SU-DHL-6 (cell line): ENCODE data around the gene PSMA5.

Source experiments
- H2AFZ ChIP-seq: fragments of 200-600 bp; sonication (generic); 2 replicates; pipeline ENCODE4 v1.6.1; 2014; ENCODE audit warnings: low read depth, mild to moderate bottlenecking, moderate library complexity, mixed read lengths, antibody characterized with exemption, low read length; ENCODE audit not compliant: severe bottlenecking
- H3F3A ChIP-seq: fragments of 200-600 bp; shearing (Covaris generic); 2 replicates; pipeline ENCODE4 v1.6.0; 2016; ENCODE audit warnings: antibody characterized with exemption, mild to moderate bottlenecking; ENCODE audit not compliant: insufficient read depth
- H3K27ac ChIP-seq: fragments of 200-600 bp; sonication (generic); 2 replicates; pipeline ENCODE4 v1.5.1; 2016; ENCODE audit warnings: low read depth, mild to moderate bottlenecking, low read length, moderate library complexity, mixed read lengths
- H3K27me3 ChIP-seq: fragments of 200-600 bp; sonication (generic), shearing (Covaris generic); 2 replicates; pipeline ENCODE4 v1.6.0; 2014; ENCODE audit warnings: mild to moderate bottlenecking, low read length
- H3K36me3 ChIP-seq: fragments of 200-600 bp; sonication (generic); 2 replicates; pipeline ENCODE4 v1.6.1; 2014; ENCODE audit warnings: mild to moderate bottlenecking, low read length, mixed read lengths
- H3K4me2 ChIP-seq: fragments of 300-600, 200-600 bp; shearing (Covaris generic), sonication (generic); 2 replicates; pipeline ENCODE4 v1.6.0; 2014; ENCODE audit warnings: low read length, low read depth, mild to moderate bottlenecking; ENCODE audit not compliant: poor library complexity, severe bottlenecking
- H3K4me3 ChIP-seq: fragments of 200-600 bp; sonication (generic); 2 replicates; pipeline ENCODE4 v1.5.1; 2014; ENCODE audit warnings: antibody characterized with exemption, low read length, mild to moderate bottlenecking, mixed read lengths; ENCODE audit not compliant: insufficient read depth, poor library complexity, severe bottlenecking
- H3K79me2 ChIP-seq: fragments of 200-600 bp; sonication (generic); 2 replicates; pipeline ENCODE4 v1.6.1; 2014; ENCODE audit warnings: mild to moderate bottlenecking, low read length, moderate library complexity; ENCODE audit not compliant: insufficient read depth
- H3K9ac ChIP-seq: fragments of 200-600 bp; sonication (generic); 2 replicates; pipeline ENCODE4 v1.7.0; 2014; ENCODE audit warnings: mild to moderate bottlenecking, low read length
- H3K9me2 ChIP-seq: fragments of 200-600 bp; sonication (generic); replicated peaks from 2 replicates; pipeline ENCODE4 v1.6.1; 2014; ENCODE audit warnings: low read length; ENCODE audit not compliant: insufficient read depth
- H3K9me3 ChIP-seq: fragments of 200-600 bp; sonication (generic); 2 replicates; pipeline ENCODE4 v1.6.1; 2014; ENCODE audit warnings: low read length, mixed read lengths; ENCODE audit not compliant: insufficient read depth
- H4K20me1 ChIP-seq: fragments of 200-600 bp; sonication (generic); 2 replicates; pipeline ENCODE4 v1.6.1; 2014; ENCODE audit warnings: low read depth, mild to moderate bottlenecking, antibody characterized with exemption, low read length, moderate library complexity, mixed read lengths
- CTCF ChIP-seq: fragments of 200-600 bp; sonication (generic); IDR thresholded peaks from one replicate; pipeline ENCODE4 v1.5.1; 2017; ENCODE audit warnings: antibody characterized with exemption, mild to moderate bottlenecking, low read length, moderate library complexity; ENCODE audit not compliant: insufficient read depth, poor library complexity, severe bottlenecking
- EZH2phosphoT487 ChIP-seq: fragments of 200-600 bp; sonication (generic), shearing (Covaris generic); conservative IDR thresholded peaks from 2 replicates; pipeline ENCODE4 v1.6.1; 2018; ENCODE audit warnings: mild to moderate bottlenecking, antibody characterized with exemption, low read length, moderate library complexity, mixed read lengths

Gene PSMA5

GRCh38 chr1:109368464-109368863 lies 57.8 kb downstream of the PSMA5 start:
- Histone ChIP-seq H3K9me3 (no peaks in the 10 kb centered on the region), H3K27me3 (no peaks in the 10 kb centered on the region), H4K20me1 (no peaks in the 10 kb centered on the region), H2AFZ (no peak overlapping the region), H3K9me2 (no peaks in the 10 kb centered on the region), H3K9ac (no peak overlapping the region), H3K36me3 (no peaks in the 10 kb centered on the region), H3K27ac (no peak overlapping the region), H3K79me2 (no peaks in the 10 kb centered on the region), H3K4me2 (no peak overlapping the region), H3F3A (no peaks in the 10 kb centered on the region), H3K4me3 (no peak overlapping the region)
- TF ChIP-seq CTCF = no peak
- no peak for TF ChIP-seq EZH2phosphoT487

DNA sequence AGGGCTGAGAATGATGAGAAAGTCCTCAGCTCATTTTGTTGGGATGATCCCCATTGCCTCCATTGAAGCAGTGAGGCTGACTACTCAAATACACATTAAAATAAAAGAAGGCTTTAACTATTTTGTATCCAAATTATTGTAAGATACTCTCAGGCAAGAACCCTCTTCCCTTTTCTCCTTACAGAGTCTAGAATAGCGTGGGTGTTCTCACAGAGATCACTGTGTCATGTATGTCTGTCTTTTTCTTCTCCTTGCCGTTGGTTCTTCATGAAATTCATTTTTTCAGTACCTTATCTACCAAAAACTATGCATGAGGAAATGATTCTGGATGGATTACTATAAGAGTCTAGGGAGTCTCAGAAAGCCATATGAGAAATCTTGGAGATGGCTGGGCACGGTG lies 58.6 kb downstream of the PSMA5 start:
- TF ChIP-seq CTCF (no peak), EZH2phosphoT487 (no peak)
- no peaks in the 10 kb centered on the region for H3K79me2 ChIP-seq
- no peaks in the 10 kb centered on the region for H3F3A ChIP-seq
- no peak overlapping the region for H3K4me2 ChIP-seq
- H2AFZ ChIP-seq = no peak overlapping the region
- H3K4me3 ChIP-seq = no peak overlapping the region
- H3K9ac ChIP-seq = no peak overlapping the region
- H4K20me1 ChIP-seq = no peaks in the 10 kb centered on the region
- H3K27me3 ChIP-seq = no peaks in the 10 kb centered on the region
- no peaks in the 10 kb centered on the region for H3K9me3 ChIP-seq
- no peaks in the 10 kb centered on the region for H3K9me2 ChIP-seq
- no peaks in the 10 kb centered on the region for H3K36me3 ChIP-seq
- no peak overlapping the region for H3K27ac ChIP-seq

DNA sequence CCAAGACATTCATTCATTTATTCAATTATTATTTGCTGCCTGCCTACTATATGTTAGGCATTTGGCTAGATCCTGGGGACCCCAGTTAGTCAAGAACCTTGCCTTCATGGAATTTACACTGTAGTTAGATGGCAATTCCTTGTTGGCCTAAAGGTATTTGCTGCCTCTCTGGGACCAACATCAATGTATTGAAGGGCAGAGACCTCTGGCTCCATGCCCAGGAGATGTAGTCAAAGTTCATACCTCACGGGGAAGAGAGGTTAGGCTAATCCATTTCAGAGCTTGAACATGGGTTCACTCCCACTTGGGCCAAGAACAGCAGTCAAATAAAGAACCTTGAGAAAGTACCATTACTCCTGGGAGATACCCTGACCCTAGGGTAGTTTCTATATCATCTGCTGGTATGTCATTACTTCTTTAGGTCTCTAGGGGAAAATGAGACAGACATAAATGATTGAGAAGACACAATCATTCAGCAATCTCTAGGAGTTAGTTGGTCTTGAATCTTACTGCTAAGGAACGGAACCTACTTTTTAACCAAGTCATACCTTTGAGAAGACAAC lies 60.5 kb downstream of the PSMA5 start:
- no peaks in the 10 kb centered on the region for H3K36me3 ChIP-seq
- H4K20me1 ChIP-seq = no peaks in the 10 kb centered on the region
- no peaks in the 10 kb centered on the region for H3K9me3 ChIP-seq
- TF ChIP-seq EZH2phosphoT487 (no peak), CTCF (no peak)
- no peak overlapping the region for H2AFZ ChIP-seq
- no peak overlapping the region for H3K4me3 ChIP-seq
- no peak overlapping the region for H3K27ac ChIP-seq
- H3K9me2 ChIP-seq = no peaks in the 10 kb centered on the region
- H3K27me3 ChIP-seq = no peaks in the 10 kb centered on the region
- no peak overlapping the region for H3K9ac ChIP-seq
- no peaks in the 10 kb centered on the region for H3K79me2 ChIP-seq
- no peak overlapping the region for H3K4me2 ChIP-seq
- H3F3A ChIP-seq = no peaks in the 10 kb centered on the region
